DMS79 treated with DMSO at 0.1 percent for 48 hours (cell line): Measurements from ENCODE around the gene EXOC6B.
A peak's percentile ranks its signal among the peaks of the same experiment; 100 is the strongest.
"Not testable (repeated sequence)": the region's sequence is repeated elsewhere in the genome, so short reads cannot be mapped to it uniquely, and the experiment has no call there.

Experiments
- DNase-seq: peaks from one replicate; lab custom pipeline; 2025; lab: John Stamatoyannopoulos, UW

The EXOC6B gene

DNA sequence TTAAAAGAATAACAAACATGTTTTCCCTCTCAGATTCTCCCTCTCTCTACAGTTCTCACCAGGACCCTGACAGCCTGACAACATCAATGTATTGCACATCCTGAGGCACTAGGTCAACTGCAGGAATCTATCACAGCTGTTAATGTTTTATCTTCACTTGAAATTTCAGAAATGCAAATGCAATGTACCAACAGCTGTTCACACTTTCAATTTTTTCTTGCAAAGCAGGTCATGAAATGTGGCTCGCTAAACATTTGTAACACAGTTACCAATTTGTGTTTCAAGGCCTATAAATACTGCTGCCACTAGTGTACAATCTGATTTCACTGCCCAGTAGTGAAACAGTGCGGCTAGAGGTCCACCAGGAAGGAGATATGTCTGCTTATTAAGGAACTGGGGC lies 147.8 kb downstream of the EXOC6B start:
- no peak for DNase-seq

DNA sequence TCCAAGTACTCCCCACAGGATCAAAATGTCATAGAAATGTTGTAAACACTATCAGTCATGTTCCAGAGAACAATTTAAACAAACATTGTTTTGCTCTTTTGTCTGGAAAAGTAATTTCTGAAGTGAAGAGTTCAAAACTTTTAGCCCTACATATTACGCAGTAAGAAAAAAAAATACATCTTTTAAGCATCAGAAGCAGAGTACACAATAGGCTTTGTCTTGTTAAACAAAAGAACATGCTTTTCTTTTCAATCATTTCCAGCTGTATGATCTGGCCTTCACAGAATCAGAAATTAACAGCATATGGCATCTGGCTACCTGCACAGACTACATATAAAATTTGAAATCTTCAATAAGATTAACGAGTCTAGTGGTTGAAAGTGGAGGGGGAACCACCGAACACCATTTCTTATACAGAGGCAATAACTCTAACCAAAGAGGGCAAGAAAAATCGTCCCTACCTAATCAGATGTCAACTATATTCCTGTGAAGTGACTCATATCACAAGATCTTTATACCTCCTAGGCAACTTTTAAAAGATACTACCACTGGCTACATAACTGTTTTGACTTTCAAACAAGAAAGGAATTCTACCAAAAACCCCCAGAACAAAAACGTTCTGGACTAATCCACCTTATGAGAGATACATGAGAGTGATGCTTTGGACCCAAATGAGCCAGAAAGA lies 149.3 kb downstream of the EXOC6B start:
- no peak for DNase-seq

DNA sequence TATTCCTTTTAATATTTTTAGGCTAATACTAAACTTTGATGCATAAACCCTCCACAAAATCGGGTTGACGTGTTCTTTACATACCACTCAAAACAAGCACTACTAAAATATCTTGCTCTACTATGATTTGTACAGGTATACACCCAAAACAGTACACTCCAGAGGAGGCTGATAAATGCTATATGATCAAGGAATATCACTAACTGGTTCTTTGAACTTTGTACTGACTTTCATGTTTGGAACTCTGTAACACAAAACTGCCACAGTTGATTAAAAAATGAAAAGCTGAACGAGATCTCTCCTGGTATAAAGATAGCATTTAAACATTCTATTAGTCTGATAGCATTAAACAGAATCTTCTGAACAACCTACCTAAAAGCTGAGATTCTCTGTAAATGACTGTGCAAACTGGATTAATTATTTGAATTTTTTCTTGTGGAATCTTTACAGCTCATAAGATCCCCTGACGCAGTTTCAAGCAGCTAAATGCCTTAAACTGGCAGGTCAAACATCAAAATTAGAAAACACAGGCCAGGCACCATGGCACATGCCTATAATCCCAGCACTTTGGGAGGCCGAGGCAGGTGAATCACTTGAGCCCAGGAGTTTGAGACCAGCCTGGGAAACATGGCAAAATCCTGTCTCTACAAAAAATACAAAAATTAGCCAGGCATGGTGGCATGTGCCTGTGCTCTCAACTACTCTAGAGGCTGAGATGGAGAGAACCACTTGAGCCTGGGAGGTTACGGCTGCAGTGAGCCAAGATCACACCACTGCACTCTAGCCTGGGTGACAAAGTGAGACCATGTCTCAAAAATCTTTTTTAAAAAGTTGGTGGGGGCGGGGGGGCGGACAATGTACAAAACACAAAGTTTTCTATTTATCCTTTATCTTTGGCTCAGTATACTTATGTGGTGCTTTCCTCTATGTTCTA lies 150.6 kb downstream of the EXOC6B start:
- no peak for DNase-seq

DNA sequence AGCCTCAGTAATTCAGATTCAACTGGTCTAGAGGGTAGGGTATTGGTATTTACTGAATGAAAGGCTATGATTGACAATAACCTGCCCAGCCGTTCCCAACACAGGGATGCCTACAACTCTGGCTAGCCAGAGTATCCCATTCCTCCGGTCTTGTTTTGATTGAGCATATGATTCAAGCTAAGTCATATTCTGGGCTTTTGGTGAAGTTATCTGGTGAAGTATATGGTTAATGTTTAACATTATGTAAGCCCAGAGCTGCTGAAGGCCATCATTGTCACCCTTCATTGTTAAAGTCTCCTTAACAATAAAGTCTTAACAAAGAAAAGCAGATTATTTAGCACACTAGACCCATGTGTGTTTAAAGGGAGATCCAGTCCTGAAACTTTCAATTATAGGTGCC lies 152.6 kb downstream of the EXOC6B start:
- no peak for DNase-seq

DNA sequence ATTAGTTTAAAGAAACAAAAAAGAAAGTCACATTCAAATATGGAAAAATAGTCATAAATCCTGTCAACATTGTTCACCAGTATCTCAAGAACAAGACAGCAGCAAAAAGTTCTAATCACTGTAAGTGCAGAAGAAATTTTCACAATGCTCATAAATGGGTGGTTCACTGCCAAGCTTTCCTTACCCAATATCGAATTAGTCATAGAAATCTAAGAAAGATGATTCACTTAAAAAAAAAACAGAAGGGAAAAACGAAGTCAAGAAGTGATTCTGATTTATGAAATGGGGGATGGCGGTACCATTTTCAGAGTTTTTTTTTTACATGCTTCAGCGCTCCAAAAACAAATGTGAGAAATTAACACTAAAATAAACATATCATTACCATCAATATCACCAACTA lies 156.7 kb downstream of the EXOC6B start:
- no peak for DNase-seq

DNA sequence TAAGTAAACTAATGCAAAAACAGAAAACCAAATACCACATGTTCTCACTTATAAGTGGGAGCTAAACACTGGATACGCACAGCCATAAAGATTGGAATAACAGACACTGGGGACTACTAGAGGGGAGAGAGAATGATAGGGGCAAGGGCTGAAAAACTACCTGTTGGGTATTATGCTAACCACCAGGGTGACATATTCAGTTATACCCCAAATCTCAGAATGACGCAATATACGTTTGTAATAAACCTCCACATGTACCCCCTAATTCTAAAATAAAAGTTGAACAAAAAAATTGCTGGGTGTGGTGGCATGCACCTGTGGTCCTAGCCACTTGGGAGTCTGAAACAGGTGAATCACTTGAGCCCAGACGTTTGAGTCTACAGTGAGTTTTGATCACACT lies 157.2 kb downstream of the EXOC6B start:
- DNase-seq = no peak

DNA sequence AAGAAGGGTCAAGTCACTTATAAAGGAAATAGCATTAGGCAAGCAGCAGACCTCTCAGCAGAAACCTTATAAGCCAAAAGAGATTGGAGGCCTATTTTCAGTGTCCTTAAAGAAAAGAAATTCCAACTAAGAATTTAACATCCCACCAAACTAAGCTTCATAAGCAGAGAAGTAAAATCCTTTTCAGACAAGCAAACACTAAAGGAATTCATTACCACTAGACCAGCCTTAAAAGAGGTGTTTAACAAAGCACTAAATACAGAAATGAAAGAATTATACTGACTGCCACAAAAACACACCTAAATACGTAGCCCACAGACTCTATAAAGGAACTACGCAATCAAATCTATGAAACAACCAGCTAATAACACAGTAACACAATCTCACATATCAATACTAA lies 160.4 kb downstream of the EXOC6B start:
- no peak for DNase-seq

DNA sequence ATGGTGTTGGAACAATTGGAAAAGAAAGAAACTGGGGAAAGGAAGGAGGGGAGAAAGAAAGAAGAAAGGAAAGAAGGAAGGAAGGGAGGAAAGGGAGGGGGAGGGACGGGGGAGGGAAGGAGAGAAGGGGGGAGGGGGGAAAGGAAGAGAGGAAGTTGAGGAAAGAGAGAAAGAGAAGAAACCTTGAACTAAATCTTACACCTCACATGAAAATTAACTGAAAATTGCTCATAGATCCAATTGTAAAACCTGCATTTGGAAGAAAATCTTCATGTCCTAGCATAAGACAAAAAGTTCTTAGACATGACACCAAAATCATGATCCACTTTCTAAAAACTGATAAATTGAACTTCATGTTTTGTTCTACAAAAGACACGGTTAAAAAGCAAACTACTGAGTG lies 163.8 kb downstream of the EXOC6B start:
- no peak for DNase-seq

DNA sequence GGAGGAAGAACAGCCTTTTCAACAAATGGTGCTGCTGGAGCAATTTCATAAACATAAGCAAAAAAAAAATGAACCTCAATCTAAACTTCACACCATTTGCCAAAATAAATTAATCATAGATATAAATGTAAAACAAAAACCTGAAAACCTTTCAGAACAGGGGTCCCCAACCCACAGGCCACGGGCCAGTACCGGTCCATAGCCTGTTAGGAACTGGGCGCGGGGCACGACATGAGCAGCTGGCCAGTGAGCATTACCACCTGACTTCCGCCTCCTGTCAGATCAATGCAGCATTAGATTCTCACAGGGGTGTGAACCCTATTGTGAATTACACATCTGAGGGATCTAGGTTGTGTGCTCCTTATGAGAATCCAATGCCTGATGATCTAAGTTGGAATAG lies 176.0 kb downstream of the EXOC6B start:
- no peak for DNase-seq

DNA sequence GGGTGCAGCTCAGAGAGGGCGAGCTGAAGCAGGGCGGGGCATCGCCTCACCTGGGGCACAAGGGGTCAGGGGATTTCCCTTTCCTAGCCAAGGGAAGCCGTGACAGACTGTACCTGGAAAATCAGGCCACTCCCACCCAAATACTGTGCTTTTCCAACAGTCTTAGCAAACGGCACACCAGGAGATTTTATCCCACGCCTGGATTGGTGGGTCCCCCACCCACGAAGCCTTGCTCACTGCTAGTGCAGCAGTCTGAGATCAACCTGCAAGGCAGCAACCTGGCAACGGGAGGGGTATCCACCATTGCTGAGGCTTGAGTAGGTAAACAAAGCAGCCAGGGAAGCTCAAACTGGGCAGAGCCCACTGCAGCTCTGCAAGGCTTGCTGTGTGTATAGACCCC lies 184.6 kb downstream of the EXOC6B start:
- not testable (repeated sequence) for DNase-seq

DNA sequence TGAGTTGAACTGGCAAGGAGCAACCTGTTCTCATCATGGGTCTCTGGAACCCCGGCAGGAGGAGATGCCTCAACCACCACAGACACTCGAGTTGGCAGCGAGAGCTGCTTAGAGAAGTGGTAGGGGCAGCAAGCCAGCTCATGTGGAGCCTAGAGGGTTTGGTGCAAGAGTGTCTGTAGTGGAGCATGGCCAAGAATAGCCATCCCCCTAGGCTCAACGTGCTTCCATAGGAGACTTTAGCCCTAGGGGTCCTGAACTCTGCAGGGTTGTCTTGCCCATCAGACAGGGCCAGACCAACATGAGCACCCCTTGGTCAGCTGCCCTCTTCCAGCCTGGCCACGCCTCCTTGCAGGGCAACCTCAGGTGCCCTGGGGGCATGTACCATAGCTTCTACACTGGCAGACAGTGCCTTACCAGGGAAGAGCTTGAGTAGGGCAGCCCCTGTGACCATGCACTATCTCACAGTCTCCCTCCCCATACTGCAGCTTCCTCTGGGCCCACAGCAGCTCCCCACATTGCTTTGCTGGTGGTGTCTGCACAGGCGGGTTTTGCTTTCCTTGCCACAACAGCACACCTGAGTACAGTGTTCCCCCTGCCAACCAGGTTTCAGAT lies 187.1 kb downstream of the EXOC6B start:
- DNase-seq = no peak

DNA sequence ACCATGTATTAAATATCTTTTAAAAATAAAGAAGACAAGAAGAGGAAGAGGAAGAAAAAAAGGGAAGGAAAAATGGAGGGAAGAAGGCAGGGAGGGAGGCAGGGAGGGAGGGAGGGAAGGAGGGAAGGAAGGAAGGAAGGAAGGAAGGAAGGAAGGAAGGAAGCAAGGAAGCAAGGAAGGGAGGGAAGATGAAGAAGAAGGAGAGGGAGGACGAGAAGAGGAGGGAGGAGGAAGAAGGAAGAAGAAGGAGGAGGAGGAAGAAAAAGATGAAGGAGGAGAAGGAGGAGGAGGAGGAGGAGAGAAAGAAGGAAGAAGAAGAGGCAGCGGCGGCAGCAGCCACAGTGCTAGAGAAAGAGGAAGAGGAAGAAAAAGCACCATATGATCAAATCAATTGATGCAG lies 189.6 kb downstream of the EXOC6B start:
- no peak for DNase-seq

DNA sequence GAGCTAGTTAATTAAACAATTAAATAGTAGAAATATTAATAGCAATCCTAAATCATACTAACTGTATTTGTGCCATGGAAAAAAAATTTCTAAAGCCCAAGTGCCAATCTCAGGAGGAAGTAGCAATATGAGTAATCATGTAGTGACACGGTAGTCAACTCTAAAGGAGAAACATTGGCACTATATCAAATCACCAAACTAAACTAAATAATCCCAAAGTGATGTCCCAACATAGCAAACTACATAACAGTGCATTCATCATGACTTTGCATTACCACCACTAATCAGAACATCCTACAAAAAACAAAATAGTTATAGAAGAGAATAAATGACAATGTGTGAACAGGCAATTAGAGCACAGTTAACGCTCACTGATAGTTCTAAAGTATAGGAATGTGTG lies 195.1 kb downstream of the EXOC6B start:
- DNase-seq = no peak

DNA sequence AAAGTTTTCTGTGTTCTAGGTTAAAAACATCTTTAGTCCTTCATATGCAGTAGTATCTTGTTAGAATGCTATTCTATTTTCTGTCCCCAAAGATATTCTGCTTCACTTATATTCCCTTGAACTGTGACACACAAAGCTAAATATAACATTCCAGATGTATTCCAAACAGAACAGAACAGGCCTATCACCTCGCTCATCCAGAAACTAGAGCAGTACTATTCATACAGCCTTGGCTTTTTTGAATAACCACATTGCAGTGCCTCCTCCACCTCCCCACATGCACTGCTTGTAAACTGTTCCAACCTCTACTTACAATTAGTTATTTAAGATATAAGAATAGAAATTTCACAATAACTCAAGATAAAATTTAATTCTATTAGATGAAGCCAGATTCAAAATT lies 196.8 kb downstream of the EXOC6B start:
- DNase-seq = no peak

DNA sequence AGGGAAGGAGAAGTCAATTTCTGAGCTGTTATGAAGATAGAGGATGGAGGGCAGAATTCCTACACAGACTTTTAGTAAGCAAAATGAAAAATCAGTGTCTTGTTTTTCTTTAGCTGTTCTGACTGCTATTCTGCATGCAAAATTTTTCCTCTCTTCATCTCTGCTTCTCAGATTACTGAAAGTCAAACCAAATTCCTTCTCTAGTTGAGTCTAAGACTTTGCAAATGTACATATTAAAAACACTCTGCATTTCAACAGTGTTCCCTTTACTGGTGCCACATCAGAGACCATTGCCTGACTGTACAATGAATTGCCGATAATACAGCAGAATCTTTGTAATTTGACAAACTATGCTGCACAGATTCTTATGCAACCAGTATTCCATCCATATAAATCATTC lies 198.8 kb downstream of the EXOC6B start:
- no peak for DNase-seq

DNA sequence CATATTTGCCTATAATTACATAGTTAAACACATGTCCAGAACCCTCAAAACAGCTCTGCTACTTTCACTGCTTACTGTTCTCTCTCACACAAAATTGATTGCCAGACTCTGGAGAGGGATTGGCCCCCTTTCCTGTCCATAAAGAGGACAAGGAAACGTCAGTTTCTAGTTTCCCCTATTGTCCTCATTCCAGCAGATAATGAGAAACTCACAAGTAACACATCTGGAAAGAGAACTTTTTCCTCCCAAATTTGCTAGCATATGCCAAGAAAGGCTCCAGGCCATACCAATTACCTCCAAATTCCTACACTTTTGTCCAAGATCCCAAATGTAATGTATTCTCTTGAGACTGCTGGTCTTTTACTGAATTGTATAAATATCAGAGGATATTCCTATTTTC lies 200.5 kb downstream of the EXOC6B start:
- DNase-seq = no peak

DNA sequence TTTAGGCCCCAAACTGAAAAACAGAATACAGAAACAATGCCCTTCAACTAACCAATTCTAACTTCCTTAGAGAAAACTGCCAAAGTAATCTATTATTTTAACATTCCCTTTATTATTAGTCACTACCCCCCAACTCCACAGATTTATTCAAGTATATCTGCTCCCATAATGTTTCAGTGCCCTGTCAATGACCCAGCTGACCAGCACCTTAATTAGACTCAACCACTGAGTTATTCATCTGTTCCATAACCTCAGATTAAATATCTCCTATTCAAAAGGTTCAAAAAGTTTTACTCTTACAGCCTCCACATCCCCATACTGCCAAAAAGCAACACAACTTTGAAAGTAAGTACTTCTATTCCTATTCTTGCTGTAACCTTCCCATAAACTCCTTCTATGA lies 202.4 kb downstream of the EXOC6B start:
- DNase-seq = no peak

DNA sequence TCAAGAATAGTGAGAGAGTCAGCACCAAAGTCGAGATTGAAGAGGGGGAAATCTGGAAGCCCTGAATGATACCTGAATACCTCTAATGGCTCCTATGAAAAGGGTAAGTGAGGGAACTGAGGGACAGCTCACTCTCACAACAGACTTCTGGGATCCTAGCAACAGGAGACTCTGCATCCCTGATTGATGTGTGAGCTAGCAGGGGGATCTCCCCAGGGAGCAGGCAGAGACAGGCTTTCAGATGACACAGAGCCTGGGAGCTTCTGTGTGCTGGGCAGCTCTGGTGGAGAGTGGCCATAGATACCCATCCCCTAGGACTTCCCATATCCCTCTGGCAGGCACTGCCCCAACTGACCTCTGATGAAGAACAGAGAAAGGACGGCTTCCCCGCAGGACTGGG lies 206.2 kb downstream of the EXOC6B start:
- no peak for DNase-seq

DNA sequence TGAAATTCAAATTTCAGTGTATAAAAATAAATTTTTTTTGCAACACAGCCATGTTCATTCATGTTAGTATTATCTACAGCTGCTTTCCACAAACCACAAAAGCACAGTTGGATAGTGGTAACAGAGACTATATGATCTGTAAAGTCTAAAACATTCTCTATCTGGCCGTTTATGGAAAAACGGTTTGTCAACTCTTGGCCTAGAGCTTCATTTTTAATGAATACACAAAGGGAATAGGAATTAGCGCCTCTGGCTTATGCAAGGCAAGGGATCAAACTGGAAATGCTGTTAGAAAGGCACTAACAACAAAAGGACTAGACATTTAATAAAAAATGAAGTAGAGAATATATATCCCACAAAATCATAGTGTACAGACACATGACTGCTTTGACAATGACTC lies 211.9 kb downstream of the EXOC6B start:
- no peak for DNase-seq

DNA sequence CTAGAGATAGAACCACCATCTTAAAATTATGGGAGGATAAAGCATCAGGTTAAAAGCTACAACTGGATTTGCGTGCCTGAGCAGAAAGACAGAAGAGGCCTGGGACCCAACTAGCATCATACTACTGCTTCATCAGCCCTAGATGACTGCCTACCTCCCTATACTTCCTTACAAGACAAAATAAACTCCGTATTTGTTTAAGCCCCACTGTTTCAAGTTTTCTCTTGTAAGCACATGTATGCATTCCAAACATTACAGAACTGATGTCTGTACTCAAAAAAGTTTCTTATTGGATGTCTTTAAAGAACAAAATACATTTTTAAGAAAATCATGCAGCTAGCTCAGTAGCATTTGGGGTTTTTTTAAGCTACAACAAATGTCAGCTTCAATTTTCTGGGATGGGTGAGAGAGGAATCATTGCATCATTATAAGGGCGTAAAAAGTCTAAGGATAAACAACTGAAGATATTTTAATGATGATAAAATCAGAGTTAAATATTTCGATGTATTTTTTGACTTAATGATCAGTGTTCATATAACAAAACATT lies 213.1 kb downstream of the EXOC6B start:
- DNase-seq = no peak

DNA sequence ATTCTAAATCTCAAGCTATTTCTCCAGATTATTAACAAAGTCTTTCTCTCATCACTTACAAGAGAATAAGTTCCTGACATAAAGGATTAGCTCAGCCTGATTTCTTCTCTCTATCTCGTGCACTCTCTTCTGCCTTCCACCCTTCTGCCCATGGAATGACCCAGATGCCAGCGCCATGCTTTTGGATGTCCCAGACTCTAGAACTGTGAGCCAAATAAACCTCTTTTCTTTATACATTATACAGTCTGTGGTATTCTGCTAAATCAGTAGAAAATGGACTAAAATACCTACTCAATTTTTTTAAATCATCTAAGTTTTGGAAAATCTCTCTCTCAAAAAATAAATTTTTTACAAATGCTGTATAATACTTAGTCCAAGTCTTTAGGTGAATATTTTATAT lies 218.6 kb downstream of the EXOC6B start:
- DNase-seq = no peak

DNA sequence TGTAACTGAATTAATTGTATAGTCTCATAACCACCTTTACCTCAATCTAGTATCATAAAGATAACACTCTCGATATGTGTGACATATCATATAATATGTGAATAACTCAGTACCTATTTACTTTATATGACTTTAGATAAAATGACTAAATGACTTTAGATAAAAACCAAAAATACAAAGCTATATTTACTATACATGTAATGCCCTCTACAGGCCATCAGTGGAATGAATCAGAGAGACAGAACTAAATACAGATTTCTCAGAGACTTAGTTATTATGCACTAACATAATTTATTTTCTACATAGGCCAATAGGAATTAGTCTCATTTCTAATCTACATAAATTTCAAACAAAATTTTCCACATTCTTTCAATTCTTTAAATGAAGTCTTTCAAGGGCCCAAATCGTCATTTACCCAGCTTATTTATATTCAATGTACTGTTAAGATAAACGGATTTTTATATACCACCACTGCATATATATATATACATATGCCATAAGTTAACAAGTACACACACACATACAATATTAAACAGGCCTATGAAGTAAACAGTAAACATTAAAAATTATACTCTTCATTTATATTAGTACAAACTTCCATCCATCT lies 219.9 kb downstream of the EXOC6B start:
- DNase-seq = peak; percentile 13
